Measurements from ENCODE around the gene ING3. TPM values are rescaled to one million over a fixed set of nuclear protein-coding genes. Genes with fewer than 3 reads are reported as not detected.

ING3 gene
- total RNA-seq, 1 experiment from 2014 or later: 23.1 TPM

- TF ChIP-seq CTCF (conservative IDR thresholded peaks at IDR 0.05): no peak
- Mint-ChIP-seq H3K27ac (no peak overlapping the region), H3K27me3 (ENCODE audit: low read depth) (no peaks in the 10 kb centered on the region), H3K4me3 (no peak overlapping the region), H3K9me3 (no peaks in the 10 kb centered on the region; a peak in 1 of 5 replicates), H3K36me3 (ENCODE audit: insufficient read depth in 1 of 3, low read depth in 3 of 3) (no peaks in the 10 kb centered on the region), H3K4me1 (peaks cover 10 to 13% of the 10 kb centered on the region in 2 experiments)
- no peak overlapping the region for H3T11ph ChIP-seq (ENCODE audit: low read length)
- DNase-seq: no peak
- H3K18ac ChIP-seq (ENCODE audit: insufficient read length, low read depth, low read length): no peak overlapping the region
- H3K23me2 ChIP-seq (ENCODE audit: insufficient read length, low read depth, low read length, poor library complexity, severe bottlenecking): no peaks in the 10 kb centered on the region
- no peak overlapping the region for H2AK5ac ChIP-seq (ENCODE audit: insufficient read length, low read length)
- no peak overlapping the region for H3K23ac ChIP-seq (ENCODE audit: insufficient read length, low read depth, low read length)
- H2BK12ac ChIP-seq (ENCODE audit: insufficient read length, low read depth, low read length): no peak overlapping the region
- no peak overlapping the region for H3K9ac ChIP-seq (ENCODE audit: extremely low read depth, insufficient read length, low read length)
- H2BK15ac ChIP-seq (ENCODE audit: low read depth, low read length): no peak overlapping the region
- no peaks in the 10 kb centered on the region for H4K20me1 ChIP-seq (ENCODE audit: control insufficient read depth, insufficient read depth, insufficient read length)
- H2BK120ac ChIP-seq (ENCODE audit: low read depth, low read length, poor library complexity, severe bottlenecking): no peak overlapping the region
- no peak overlapping the region for H4K5ac ChIP-seq (ENCODE audit: insufficient read length, low read depth, low read length)
- no peak overlapping the region for H3K14ac ChIP-seq (ENCODE audit: insufficient read depth, low read length)
- H3K79me1 ChIP-seq (ENCODE audit: insufficient read depth, low read depth, low read length, poor library complexity, severe bottlenecking): no peaks in the 10 kb centered on the region
- H3K27ac ChIP-seq (ENCODE audit: insufficient read length, low read depth, low read length): no peak overlapping the region
- H2BK5ac ChIP-seq (ENCODE audit: insufficient read length, low read length): no peak overlapping the region
- no peak overlapping the region for H3K56ac ChIP-seq (ENCODE audit: insufficient read length, low read depth, low read length)
- H3K4ac ChIP-seq (ENCODE audit: low read depth, low read length): no peak overlapping the region
- no peak overlapping the region for H4K91ac ChIP-seq (ENCODE audit: insufficient read length, low read depth, low read length)
- no peak overlapping the region for H4K8ac ChIP-seq (replicated peaks; ENCODE audit: insufficient read length, low read depth, low read length)
- no peaks in the 10 kb centered on the region for H3K79me2 ChIP-seq (ENCODE audit: insufficient read depth, low read length)
- no peak overlapping the region for H2BK20ac ChIP-seq (ENCODE audit: low read depth, low read length, poor library complexity, severe bottlenecking)
- H2AFZ ChIP-seq (ENCODE audit: low read length): no peak overlapping the region
- H3K27me3 ChIP-seq (ENCODE audit: insufficient read depth, low read length): no peaks in the 10 kb centered on the region
- H3K4me2 ChIP-seq (ENCODE audit: insufficient read depth, insufficient read length, low read length): no peak overlapping the region
- H3K9me3 ChIP-seq (ENCODE audit: control insufficient read depth, low read depth, low read length): no peaks in the 10 kb centered on the region
- no CpG with 5 or more reads among the region's 2 CpGs for WGBS (ENCODE audit: extremely low coverage, insufficient read length, low lambda C conversion rate)
- no peaks in the 10 kb centered on the region; the same call in 1 of the 2 replicates for H3K4me1 ChIP-seq (ENCODE audit: insufficient read depth, low read length)
Observed at GRCh38 chr7:121008816-121009215, 58.2 kb downstream of the ING3 start.
